Sigmoid colon (tissue), 7 donors: ENCODE results near the gene SEMA4A. TPM values are rescaled to one million over a fixed set of nuclear protein-coding genes. Genes with fewer than 3 reads are reported as not detected.

Source experiments
- DNase-seq: peaks from one replicate; pipeline ENCODE4 v3.0.0-alpha.2; 2019
- H3K27ac ChIP-seq, 4 donors: fragments of 200-600 bp; sonication (generic); one replicate each; pipeline ENCODE4 v1.5.1; 2016 to 2019; ENCODE audit warnings: mild to moderate bottlenecking in 1 of 4
- H3K27me3 ChIP-seq, 3 donors: fragments of 200-600 bp; sonication (generic); one replicate each; pipeline ENCODE4 v1.5.1; 2019; ENCODE audit warnings: mild to moderate bottlenecking in 1 of 3
- H3K36me3 ChIP-seq, 4 donors: fragments of 200-600 bp; sonication (generic); one replicate each; pipeline ENCODE4 v1.5.1; 2016 to 2019
- H3K4me1 ChIP-seq, 4 donors: fragments of 200-600 bp; sonication (generic); one replicate each; pipeline ENCODE4 v1.5.1; 2017 to 2019
- H3K4me3 ChIP-seq, 4 donors: fragments of 200-600 bp; sonication (generic); one replicate each; pipeline ENCODE4 v1.5.1; 2017 to 2019; ENCODE audit warnings: mild to moderate bottlenecking in 2 of 4, moderate library complexity in 1 of 4
- H3K9me3 ChIP-seq, 4 donors: fragments of 200-600 bp in 3 of 4; sonication (generic) in 3 of 4; one replicate each; pipeline versions ENCODE4 v1.5.1 to v1.6.1; 2013 to 2019
- CTCF ChIP-seq, 4 experiments: fragments of 450-650 bp in 3 of 4; fragments of 200-600 bp in 1 of 4; IDR thresholded peaks; one replicate each; pipeline ENCODE4 v1.5.1; 2016 to 2019; ENCODE audit warnings: antibody characterized with exemption in 4 of 4, mild to moderate bottlenecking in 3 of 4, moderate library complexity in 2 of 4
- EP300 ChIP-seq, 4 donors: sonication (generic); formaldehyde crosslinking; IDR thresholded peaks; one replicate each; pipeline ENCODE4 v1.6.1; 2017; ENCODE audit warnings: antibody characterized with exemption in 4 of 4
- POLR2A ChIP-seq, 2 donors: fragments of 450-650 bp; IDR thresholded peaks; one replicate each; pipeline ENCODE4 v1.6.1; 2016; ENCODE audit warnings: antibody characterized with exemption in 2 of 2, mild to moderate bottlenecking in 2 of 2, moderate library complexity in 2 of 2
- POLR2AphosphoS5 ChIP-seq, 4 donors: sonication (generic); formaldehyde crosslinking; IDR thresholded peaks; one replicate each; pipeline ENCODE4 v1.6.1; 2017; ENCODE audit warnings: antibody characterized with exemption in 4 of 4
- WGBS, 2 donors: extraction: QIAGEN DNeasy Blood & Tissue Kit; methylation state at CpG; one replicate each; pipeline ENCODE4 v1.1.7; 2013; 5-methylcytosine and 5-hydroxymethylcytosine counted together
- intact Hi-C: fragments of 100-400 bp; cut with DNase I; formaldehyde crosslinking; loops from one replicate; pipeline ENCODE4 v1.15.1; 2023
- polyA plus RNA-seq, 3 donors: library from polyadenylated mRNA; stranded (reverse); fragments of 200-250 nt; gene quantifications; one replicate each; pipeline ENCODE4 v1.2.3, GENCODE V29; 2013
- total RNA-seq, 4 donors: library from RNA; depleted of rRNA; stranded (reverse); fragments of >200 nt; gene quantifications; one replicate each; pipeline ENCODE4 v1.1.0, GENCODE V29; 2016
- donor health status: healthy with polysubstance abuse.
- donor health status: Bipolar disorder and iron deficiency.
- donor health status: healthy.

The SEMA4A gene
- total and polyA plus RNA-seq, 7 donors = 1.4 to 6.3 (median 1.8) TPM

GRCh38 chr1:156164125-156164831 lies 10.9 kb downstream of the SEMA4A start:
- 78 to 81% methylated on average over 6 of the region's 6 CpGs for WGBS, 2 donors

GRCh38 chr1:156165083-156165482 lies 11.7 kb downstream of the SEMA4A start:
- no peak overlapping the region for H3K27ac ChIP-seq
- H3K4me1 ChIP-seq = peaks cover 0 to 17% (median 10%) of the 10 kb centered on the region in 4 donors
- no peaks in the 10 kb centered on the region for H3K36me3 ChIP-seq
- DNase-seq = no peak
- H3K27me3 ChIP-seq = no peaks in the 10 kb centered on the region
- TF ChIP-seq POLR2A (IDR thresholded peaks at IDR 0.05) (no peak), POLR2AphosphoS5 (IDR thresholded peaks at IDR 0.05) (no peak), EP300 (IDR thresholded peaks at IDR 0.05) (no peak), CTCF (IDR thresholded peaks at IDR 0.05) (no peak)
- WGBS, 2 donors = 73 to 76% methylated on average over 2 of the region's 2 CpGs
- intact Hi-C loops = no loop called here
- no peak overlapping the region for H3K4me3 ChIP-seq
- no peaks in the 10 kb centered on the region for H3K9me3 ChIP-seq

More at GRCh38 chr1:156164125-156164831, 10.9 kb downstream of the SEMA4A start:
- Histone ChIP-seq H3K4me1 (peaks cover 0 to 17% (median 10%) of the 10 kb centered on the region in 4 donors), H3K36me3 (no peaks in the 10 kb centered on the region), H3K4me3 (no peak overlapping the region), H3K27me3 (no peaks in the 10 kb centered on the region), H3K27ac (no peak overlapping the region), H3K9me3 (no peaks in the 10 kb centered on the region)
- TF ChIP-seq EP300 (IDR thresholded peaks at IDR 0.05) (no peak), POLR2A (IDR thresholded peaks at IDR 0.05) (no peak), CTCF (IDR thresholded peaks at IDR 0.05) (no peak), POLR2AphosphoS5 (IDR thresholded peaks at IDR 0.05) (no peak)
- intact Hi-C loops = loop anchor here (5.0 kb wide), 1 partner anchor 48 kb away; the partner anchor contains the start of gene PMF1
- no peak for DNase-seq

- WGBS, 2 donors = 83 to 87% methylated on average over 5 of the region's 5 CpGs
- intact Hi-C loops = no loop called here
- TF ChIP-seq CTCF (IDR thresholded peaks at IDR 0.05) = no peak
- TF ChIP-seq POLR2A (IDR thresholded peaks at IDR 0.05) = no peak
- TF ChIP-seq POLR2AphosphoS5 (IDR thresholded peaks at IDR 0.05) = no peak
- TF ChIP-seq EP300 (IDR thresholded peaks at IDR 0.05) = no peak
- H3K27me3 ChIP-seq = no peaks in the 10 kb centered on the region
- DNase-seq = no peak
- no peaks in the 10 kb centered on the region for H3K4me1 ChIP-seq
- H3K27ac ChIP-seq = no peak overlapping the region
- no peaks in the 10 kb centered on the region for H3K36me3 ChIP-seq
- no peak overlapping the region for H3K4me3 ChIP-seq
- H3K9me3 ChIP-seq = no peaks in the 10 kb centered on the region
Observed at GRCh38 chr1:156167536-156167935, 14.2 kb downstream of the SEMA4A start.

- no peaks in the 10 kb centered on the region for H3K27me3 ChIP-seq
- H3K27ac ChIP-seq = no peak overlapping the region
- H3K9me3 ChIP-seq = no peaks in the 10 kb centered on the region
- H3K4me1 ChIP-seq = no peaks in the 10 kb centered on the region
- no peaks in the 10 kb centered on the region for H3K36me3 ChIP-seq
- H3K4me3 ChIP-seq = no peak overlapping the region
- 81 to 88% methylated on average over 9 of the region's 9 CpGs for WGBS, 2 donors
- intact Hi-C loops = no loop called here
- DNase-seq = peak; percentile 46
- no peak for TF ChIP-seq EP300 (IDR thresholded peaks at IDR 0.05)
- TF ChIP-seq POLR2A (IDR thresholded peaks at IDR 0.05) = no peak
- no peak for TF ChIP-seq CTCF (IDR thresholded peaks at IDR 0.05)
- no peak for TF ChIP-seq POLR2AphosphoS5 (IDR thresholded peaks at IDR 0.05)
Observed at GRCh38 chr1:156172696-156173470, 19.5 kb downstream of the SEMA4A start.
